Measurements from ENCODE around the gene SLC3A2. TPM values are rescaled to one million over a fixed set of nuclear protein-coding genes. Genes with fewer than 3 reads are reported as not detected.
"Not testable (repeated sequence)": the region's sequence is repeated elsewhere in the genome, so short reads cannot be mapped to it uniquely, and the experiment has no call there.

The SLC3A2 gene
- total RNA-seq, 4 donors from 2014 or later: 108 to 148 (median 133) TPM

GRCh38 chr11:62856333-62856895 lies 24.3 kb upstream of the SLC3A2 start:
- TF ChIP-seq POLR2A (IDR thresholded peaks at IDR 0.05) (no peak), EP300 (IDR thresholded peaks at IDR 0.05) (no peak)
- TF ChIP-seq, protein P1, sequence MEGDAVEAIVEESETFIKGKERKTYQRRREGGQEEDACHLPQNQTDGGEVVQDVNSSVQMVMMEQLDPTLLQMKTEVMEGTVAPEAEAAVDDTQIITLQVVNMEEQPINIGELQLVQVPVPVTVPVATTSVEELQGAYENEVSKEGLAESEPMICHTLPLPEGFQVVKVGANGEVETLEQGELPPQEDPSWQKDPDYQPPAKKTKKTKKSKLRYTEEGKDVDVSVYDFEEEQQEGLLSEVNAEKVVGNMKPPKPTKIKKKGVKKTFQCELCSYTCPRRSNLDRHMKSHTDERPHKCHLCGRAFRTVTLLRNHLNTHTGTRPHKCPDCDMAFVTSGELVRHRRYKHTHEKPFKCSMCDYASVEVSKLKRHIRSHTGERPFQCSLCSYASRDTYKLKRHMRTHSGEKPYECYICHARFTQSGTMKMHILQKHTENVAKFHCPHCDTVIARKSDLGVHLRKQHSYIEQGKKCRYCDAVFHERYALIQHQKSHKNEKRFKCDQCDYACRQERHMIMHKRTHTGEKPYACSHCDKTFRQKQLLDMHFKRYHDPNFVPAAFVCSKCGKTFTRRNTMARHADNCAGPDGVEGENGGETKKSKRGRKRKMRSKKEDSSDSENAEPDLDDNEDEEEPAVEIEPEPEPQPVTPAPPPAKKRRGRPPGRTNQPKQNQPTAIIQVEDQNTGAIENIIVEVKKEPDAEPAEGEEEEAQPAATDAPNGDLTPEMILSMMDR (IDR thresholded peaks at IDR 0.05): no peak
- Histone ChIP-seq H3K27me3 (no peaks in the 10 kb centered on the region), H3K4me3 (peak overlapping the region; percentile 63 to 80 (median 73)), H3K9me3 (no peaks in the 10 kb centered on the region), H3K36me3 (peaks cover 0 to 28% (median 4%) of the 10 kb centered on the region in 3 donors), H3K4me1 (peaks cover 3 to 38% (median 20%) of the 10 kb centered on the region in 4 donors), H3K27ac (peak overlapping the region; percentile 42 to 84 (median 70))
- no peak for DNase-seq (ENCODE audit: low spot score in 2 of 2)
- WGBS, 2 donors: 5 to 9% methylated on average over 20 of the region's 20 CpGs

DNA sequence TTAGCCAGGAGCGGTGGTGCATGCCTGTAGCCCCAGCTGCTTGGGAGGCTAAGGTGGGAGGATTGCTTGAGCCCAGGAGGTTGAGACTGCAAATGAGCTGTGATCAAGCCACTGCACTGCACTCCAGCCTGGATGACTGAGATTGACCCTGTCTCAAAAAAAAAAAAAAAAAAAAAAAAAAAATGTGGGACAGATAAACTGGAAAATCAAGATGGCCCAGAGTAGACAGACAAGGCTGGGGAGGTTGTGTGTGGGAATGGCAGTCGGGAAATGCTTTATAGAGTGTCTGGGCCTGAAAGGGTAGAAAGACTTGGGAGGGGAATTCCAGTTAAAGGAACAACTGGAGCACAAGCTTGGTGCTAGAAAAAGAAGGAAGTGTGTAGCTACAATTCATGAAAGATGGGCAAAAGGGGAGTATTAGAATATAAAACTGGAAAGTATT lies 23.1 kb upstream of the SLC3A2 start:
- H3K4me3 ChIP-seq: no peak overlapping the region
- 54 to 63% methylated on average over 2 of the region's 2 CpGs for WGBS, 2 donors
- no peaks in the 10 kb centered on the region for H3K9me3 ChIP-seq
- peak overlapping the region in 1 of 4 donors; percentile 23 for H3K27ac ChIP-seq
- DNase-seq (ENCODE audit: low spot score in 2 of 2): no peak
- H3K27me3 ChIP-seq: no peaks in the 10 kb centered on the region
- H3K36me3 ChIP-seq: peaks cover 0 to 16% (median 4%) of the 10 kb centered on the region in 3 donors
- peaks cover 3 to 38% (median 20%) of the 10 kb centered on the region in 4 donors for H3K4me1 ChIP-seq
- TF ChIP-seq EP300 (IDR thresholded peaks at IDR 0.05): no peak
- TF ChIP-seq, protein P1 (IDR thresholded peaks at IDR 0.05): no peak
- TF ChIP-seq POLR2A (IDR thresholded peaks at IDR 0.05): no peak

- no peaks in the 10 kb centered on the region for H3K27me3 ChIP-seq
- WGBS, 2 donors: 67 to 75% methylated on average over 7 of the region's 7 CpGs
- H3K36me3 ChIP-seq: peaks cover 0 to 10% (median 4%) of the 10 kb centered on the region in 3 donors
- no peak overlapping the region for H3K27ac ChIP-seq
- no peak overlapping the region for H3K4me3 ChIP-seq
- H3K9me3 ChIP-seq: no peaks in the 10 kb centered on the region
- TF ChIP-seq, protein P1 (IDR thresholded peaks at IDR 0.05): no peak
- TF ChIP-seq EP300 (IDR thresholded peaks at IDR 0.05): no peak
- no peak for TF ChIP-seq POLR2A (IDR thresholded peaks at IDR 0.05)
- no peak for DNase-seq (ENCODE audit: low spot score in 2 of 2)
- peaks cover 3 to 32% (median 18%) of the 10 kb centered on the region in 4 donors for H3K4me1 ChIP-seq
These were observed 22.5 kb upstream of the SLC3A2 start for GRCh38 chr11:62858201-62858600.

DNA sequence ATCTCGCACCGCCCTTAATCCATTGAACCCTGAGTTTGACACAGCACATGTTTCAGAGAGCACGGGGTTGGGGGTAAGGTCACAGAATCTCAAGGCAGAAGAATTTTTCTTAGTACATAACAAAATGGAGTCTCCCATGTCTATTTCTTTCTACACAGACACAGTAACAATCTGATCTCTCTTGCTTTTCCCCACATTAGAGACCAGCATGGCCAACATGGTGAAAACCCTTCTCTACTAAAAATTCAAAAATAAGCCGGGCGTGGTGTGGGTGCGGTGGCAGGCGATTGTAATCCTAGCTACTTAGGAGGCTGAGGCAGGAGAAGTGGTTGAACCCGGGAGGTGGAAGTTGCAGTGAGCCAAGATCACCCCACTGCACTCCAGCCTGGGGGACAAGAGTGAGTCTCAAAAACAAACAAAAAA lies 21.4 kb upstream of the SLC3A2 start:
- H3K9me3 ChIP-seq; H3K36me3 ChIP-seq; H3K27me3 ChIP-seq; DNase-seq (ENCODE audit: low spot score in 2 of 2); H3K27ac ChIP-seq; H3K4me3 ChIP-seq: not testable (repeated sequence)
- peaks cover 3 to 21% (median 8%) of the 10 kb centered on the region in 4 donors for H3K4me1 ChIP-seq
- WGBS, 2 donors: 83 to 86% methylated on average over 8 of the region's 8 CpGs

DNA sequence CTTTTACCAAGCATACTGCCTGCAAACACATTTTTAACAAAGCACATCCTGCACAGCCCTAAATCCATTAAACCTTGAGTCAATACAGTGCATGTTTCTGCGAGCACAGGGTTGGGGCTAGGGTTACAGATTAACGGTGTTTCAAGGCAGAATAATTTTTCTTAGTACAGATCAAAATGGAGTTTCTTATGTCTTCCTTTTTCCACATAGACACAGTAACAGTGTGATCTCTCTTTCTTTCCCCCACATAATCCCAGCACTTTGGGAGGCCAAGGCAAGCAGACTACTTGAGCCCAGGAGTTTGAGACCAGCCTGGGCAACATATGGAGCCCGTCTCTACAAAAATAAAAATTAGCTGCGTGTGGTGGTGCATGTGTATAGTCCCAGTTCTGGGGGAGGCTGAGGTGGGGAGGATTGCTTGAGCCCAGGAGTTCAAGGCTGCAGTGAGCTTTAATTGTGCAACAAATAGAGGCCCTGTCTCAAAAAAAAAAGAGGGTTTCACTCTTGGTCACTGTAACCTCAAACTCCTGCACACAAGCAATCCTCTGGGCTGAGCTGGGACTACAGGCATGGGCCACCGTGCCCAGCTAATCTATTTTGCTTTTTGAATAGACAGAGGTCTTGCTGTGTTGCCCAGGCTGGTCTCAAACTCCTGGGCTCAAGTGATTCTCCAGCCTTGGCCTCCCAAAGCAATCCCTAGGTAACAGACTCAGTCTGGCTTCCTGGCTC lies 19.7 kb upstream of the SLC3A2 start:
- Histone ChIP-seq H3K4me3 (no peak overlapping the region), H3K27me3 (no peaks in the 10 kb centered on the region)

GRCh38 chr11:62861564-62862192 lies 19.0 kb upstream of the SLC3A2 start:
- H3K9me3 ChIP-seq; H3K36me3 ChIP-seq; H3K4me3 ChIP-seq; DNase-seq (ENCODE audit: low spot score in 2 of 2); H3K4me1 ChIP-seq; H3K27ac ChIP-seq; H3K27me3 ChIP-seq: not testable (repeated sequence)
- WGBS, 2 donors: 90% methylated on average over 16 of the region's 16 CpGs

More for the DNA sequence above, 19.7 kb upstream of the SLC3A2 start:
- no peak for TF ChIP-seq EP300 (IDR thresholded peaks at IDR 0.05)
- no peak for TF ChIP-seq POLR2A (IDR thresholded peaks at IDR 0.05)
- TF ChIP-seq, protein P1 (IDR thresholded peaks at IDR 0.05): no peak
- Histone ChIP-seq H3K4me1 (peaks cover 0 to 13% (median 2%) of the 10 kb centered on the region in 4 donors), H3K36me3 (no peaks in the 10 kb centered on the region), H3K27ac (no peak overlapping the region), H3K9me3 (no peaks in the 10 kb centered on the region)
- no peak for DNase-seq (ENCODE audit: low spot score in 2 of 2)
- 76 to 82% methylated on average over 5 of the region's 5 CpGs for WGBS, 2 donors
